Osteoblast (primary cell): Measurements from ENCODE around the gene AGAP3. TPM values are rescaled to one million over a fixed set of nuclear protein-coding genes. Genes with fewer than 3 reads are reported as not detected.

Experiments used
- DNase-seq: peaks from one replicate; pipeline ENCODE4 v3.0.0; 2011; ENCODE audit warnings: low spot score, mixed read lengths; ENCODE audit not compliant: insufficient read length; ENCODE audit errors: missing footprints
- H2AFZ ChIP-seq: 2 replicates; pipeline ENCODE4 v1.6.0; 2011; ENCODE audit warnings: mild to moderate bottlenecking, low read length
- H3K27ac ChIP-seq: 2 replicates; pipeline ENCODE4 v1.5.1; 2011; ENCODE audit warnings: mild to moderate bottlenecking, low read depth, low read length, moderate library complexity
- H3K27me3 ChIP-seq: 2 replicates; pipeline ENCODE4 v1.6.0; 2012; ENCODE audit warnings: mild to moderate bottlenecking, control low read depth, inconsistent platforms, low read length, moderate library complexity; ENCODE audit not compliant: insufficient read depth
- H3K36me3 ChIP-seq: 2 replicates; pipeline ENCODE4 v1.5.1; 2011; ENCODE audit warnings: mild to moderate bottlenecking, low read length, control low read depth, moderate library complexity; ENCODE audit not compliant: insufficient read depth
- H3K4me1 ChIP-seq: 2 replicates; pipeline ENCODE4 v1.5.1; 2011; ENCODE audit warnings: mild to moderate bottlenecking, low read length, control low read depth, moderate library complexity; ENCODE audit not compliant: insufficient read depth
- H3K4me2 ChIP-seq: 2 replicates; pipeline ENCODE4 v1.6.0; 2011; ENCODE audit warnings: mild to moderate bottlenecking, low read length; ENCODE audit not compliant: insufficient read depth
- H3K4me3 ChIP-seq: fragments of 200-600 bp; sonication (generic); 3 replicates; pipeline ENCODE4 v1.5.1; 2012; ENCODE audit warnings: mild to moderate bottlenecking, low read length, inconsistent platforms; ENCODE audit not compliant: insufficient read depth
- H3K79me2 ChIP-seq: 2 replicates; pipeline ENCODE4 v1.6.0; 2012; ENCODE audit warnings: mild to moderate bottlenecking, low read length, control low read depth, inconsistent platforms; ENCODE audit not compliant: insufficient read depth
- H3K9me3 ChIP-seq: 2 replicates; pipeline ENCODE4 v1.5.1; 2011; ENCODE audit warnings: low read depth, low read length, control low read depth
- H4K20me1 ChIP-seq: 2 replicates; pipeline ENCODE4 v1.6.0; 2012; ENCODE audit warnings: mild to moderate bottlenecking, low read length, control low read depth; ENCODE audit not compliant: insufficient read depth
- total RNA-seq: library from RNA; depleted of rRNA; stranded (reverse); fragments of >200 nt; gene quantifications from 2 replicates; pipeline ENCODE4 v1.2.3, GENCODE V29; 2012
- TF ChIP-seq, protein P1 (sequence below): IDR thresholded peaks from 2 replicates; pipeline ENCODE4 v1.5.1; 2011; ENCODE audit warnings: mild to moderate bottlenecking, low read depth, low read length, moderate library complexity; ENCODE audit errors: extremely low read depth

Gene AGAP3
- total RNA-seq, 1 donor = 39.8 TPM

DNA sequence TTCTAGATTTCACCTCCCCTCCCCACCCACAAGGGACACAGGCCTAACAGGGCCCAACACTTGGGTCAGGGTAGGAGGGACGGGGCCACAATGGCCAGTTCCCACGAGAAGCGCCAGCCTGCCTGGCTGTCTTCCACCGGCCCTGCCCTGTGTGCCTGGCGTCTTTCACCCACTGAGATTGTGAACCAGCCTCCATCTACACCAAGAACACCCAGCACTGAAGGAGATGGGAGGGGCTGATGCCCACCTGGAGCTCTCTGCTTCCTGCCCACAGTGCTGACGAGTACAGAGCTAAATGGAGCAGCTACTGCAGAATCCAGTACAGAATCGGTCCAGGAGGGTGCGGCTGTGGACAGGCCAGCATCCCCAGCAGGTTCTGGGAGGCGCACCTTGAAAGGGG is 40.3 kb upstream of the AGAP3 start:
- no peak overlapping the region for H3K27ac ChIP-seq
- peaks cover 6% of the 10 kb centered on the region for H4K20me1 ChIP-seq
- no peaks in the 10 kb centered on the region for H3K27me3 ChIP-seq
- peaks cover 12% of the 10 kb centered on the region for H3K4me1 ChIP-seq
- H3K36me3 ChIP-seq = no peaks in the 10 kb centered on the region
- no peak overlapping the region for H2AFZ ChIP-seq
- no peak overlapping the region for H3K4me3 ChIP-seq
- TF ChIP-seq, protein P1, sequence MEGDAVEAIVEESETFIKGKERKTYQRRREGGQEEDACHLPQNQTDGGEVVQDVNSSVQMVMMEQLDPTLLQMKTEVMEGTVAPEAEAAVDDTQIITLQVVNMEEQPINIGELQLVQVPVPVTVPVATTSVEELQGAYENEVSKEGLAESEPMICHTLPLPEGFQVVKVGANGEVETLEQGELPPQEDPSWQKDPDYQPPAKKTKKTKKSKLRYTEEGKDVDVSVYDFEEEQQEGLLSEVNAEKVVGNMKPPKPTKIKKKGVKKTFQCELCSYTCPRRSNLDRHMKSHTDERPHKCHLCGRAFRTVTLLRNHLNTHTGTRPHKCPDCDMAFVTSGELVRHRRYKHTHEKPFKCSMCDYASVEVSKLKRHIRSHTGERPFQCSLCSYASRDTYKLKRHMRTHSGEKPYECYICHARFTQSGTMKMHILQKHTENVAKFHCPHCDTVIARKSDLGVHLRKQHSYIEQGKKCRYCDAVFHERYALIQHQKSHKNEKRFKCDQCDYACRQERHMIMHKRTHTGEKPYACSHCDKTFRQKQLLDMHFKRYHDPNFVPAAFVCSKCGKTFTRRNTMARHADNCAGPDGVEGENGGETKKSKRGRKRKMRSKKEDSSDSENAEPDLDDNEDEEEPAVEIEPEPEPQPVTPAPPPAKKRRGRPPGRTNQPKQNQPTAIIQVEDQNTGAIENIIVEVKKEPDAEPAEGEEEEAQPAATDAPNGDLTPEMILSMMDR = no peak
- DNase-seq = no peak
- H3K9me3 ChIP-seq = no peaks in the 10 kb centered on the region
- no peak overlapping the region for H3K4me2 ChIP-seq
- H3K79me2 ChIP-seq = no peaks in the 10 kb centered on the region

DNA sequence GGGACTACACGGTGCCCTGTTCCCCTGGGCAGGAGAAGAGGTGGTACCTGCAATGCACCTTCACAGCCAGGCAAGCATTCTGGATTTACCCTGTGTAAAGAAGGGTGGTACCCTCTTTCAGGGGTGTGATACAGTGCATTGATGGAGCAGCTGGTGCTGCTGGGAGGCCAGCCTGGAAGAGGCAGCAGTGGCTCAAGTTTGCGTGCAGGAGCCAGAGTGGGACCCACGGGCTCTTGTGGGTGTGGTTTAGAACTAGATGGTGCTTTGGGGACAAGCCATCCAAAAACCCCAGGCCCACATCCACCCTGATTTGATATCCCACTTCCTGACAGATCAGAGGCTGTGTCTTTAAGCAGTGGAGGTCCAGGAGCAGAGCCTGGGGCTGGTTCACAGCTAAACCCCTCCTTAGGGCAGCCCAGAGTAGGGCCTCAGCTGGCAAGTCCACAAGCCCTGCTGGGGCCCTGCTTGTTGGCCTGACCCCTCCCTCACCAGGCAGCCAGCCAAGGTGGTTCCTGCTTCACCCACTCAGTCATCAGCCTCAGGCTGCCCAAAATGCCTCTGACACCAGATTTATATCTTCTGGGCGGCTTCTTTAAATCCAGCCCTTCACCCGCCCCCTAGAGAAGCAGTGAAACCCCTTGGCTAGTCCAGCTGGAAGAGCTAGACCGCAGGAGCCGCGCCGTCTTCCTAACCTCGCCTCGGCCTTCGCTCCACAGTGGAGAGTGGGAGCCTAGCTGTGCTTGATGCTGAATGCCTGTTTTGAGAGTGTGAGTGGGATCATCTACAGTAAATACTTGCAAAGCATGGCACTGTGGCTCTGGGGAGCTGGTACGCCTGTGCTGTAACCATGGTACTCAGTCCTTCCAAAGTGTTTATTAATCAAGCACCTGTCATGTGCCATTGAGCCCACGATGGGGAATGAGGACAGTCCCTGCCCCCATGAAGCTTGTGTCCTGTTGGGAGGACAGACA is 39.4 kb upstream of the AGAP3 start:
- Histone ChIP-seq H3K9me3 (no peaks in the 10 kb centered on the region), H3K4me2 (no peak overlapping the region), H3K27ac (no peak overlapping the region), H2AFZ (no peak overlapping the region), H3K36me3 (no peaks in the 10 kb centered on the region), H3K27me3 (no peaks in the 10 kb centered on the region), H3K4me1 (peaks cover 12% of the 10 kb centered on the region), H3K4me3 (no peak overlapping the region), H4K20me1 (peaks cover 6% of the 10 kb centered on the region), H3K79me2 (no peaks in the 10 kb centered on the region)
- peak; percentile 97 for DNase-seq
- TF ChIP-seq, protein P1 = no peak

DNA sequence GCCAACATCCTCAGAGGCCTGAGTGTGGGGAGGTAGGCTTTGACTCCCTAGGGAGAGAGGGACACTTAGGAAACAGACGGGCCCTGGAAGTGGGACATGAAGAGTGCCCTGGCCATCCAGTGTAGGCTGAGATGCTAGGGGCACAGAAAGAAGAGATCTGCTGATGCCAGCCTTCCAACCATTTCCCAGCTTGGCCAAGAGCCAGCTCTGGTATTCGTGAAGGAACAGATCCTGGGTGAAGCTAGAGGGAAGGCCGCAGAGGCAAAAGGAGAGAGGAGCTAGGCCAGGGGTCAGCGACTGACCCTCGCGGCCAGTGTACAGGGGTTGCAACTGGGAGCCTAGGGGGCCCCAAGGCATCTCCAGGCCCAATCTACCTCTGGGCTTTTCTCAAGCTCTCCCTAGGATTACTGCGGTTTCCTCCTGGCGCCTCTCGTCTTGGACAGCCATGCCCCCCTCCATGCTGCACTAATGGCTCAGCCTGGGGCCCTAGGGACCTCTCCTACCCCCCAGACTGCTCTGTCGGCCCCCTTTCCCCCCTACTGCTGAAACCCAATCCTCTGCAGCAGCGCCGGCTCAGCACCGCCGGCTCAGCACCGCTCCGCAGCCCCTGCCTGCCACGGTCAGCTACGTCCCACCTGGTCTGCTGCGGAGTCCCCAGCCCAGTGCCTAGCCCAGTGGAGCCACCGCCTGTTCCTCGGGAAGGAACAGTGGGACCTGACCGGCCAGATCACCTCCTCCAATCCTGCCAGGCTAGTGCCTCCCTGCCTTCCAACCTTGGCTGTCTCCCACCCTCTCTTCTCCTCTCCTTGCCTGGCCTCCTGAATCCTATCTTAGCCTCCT is 38.1 kb upstream of the AGAP3 start, which contains the start of gene ASIC3:
Gene ASIC3 (plus strand): TSS at position 556 of the 840 bp plus-strand sequence. CDS start 355 bp downstream, outside the sequence.
- no peaks in the 10 kb centered on the region for H3K79me2 ChIP-seq
- no peaks in the 10 kb centered on the region for H3K9me3 ChIP-seq
- no peak within 1 kb of the TSS for H3K4me3 ChIP-seq
- no peaks in the 10 kb centered on the region for H3K27me3 ChIP-seq
- TF ChIP-seq, protein P1 = no peak
- no peak within 1 kb of the TSS for H2AFZ ChIP-seq
- peaks cover 4% of the 10 kb centered on the region for H3K36me3 ChIP-seq
- H3K27ac ChIP-seq = no peak within 1 kb of the TSS
- peaks cover 12% of the 10 kb centered on the region for H3K4me1 ChIP-seq
- DNase-seq = no peak
- H4K20me1 ChIP-seq = peaks cover 12% of the 10 kb centered on the region
- no peak within 1 kb of the TSS for H3K4me2 ChIP-seq
